ENCODE measurements around the gene SUMO2.

Gene SUMO2

DNA sequence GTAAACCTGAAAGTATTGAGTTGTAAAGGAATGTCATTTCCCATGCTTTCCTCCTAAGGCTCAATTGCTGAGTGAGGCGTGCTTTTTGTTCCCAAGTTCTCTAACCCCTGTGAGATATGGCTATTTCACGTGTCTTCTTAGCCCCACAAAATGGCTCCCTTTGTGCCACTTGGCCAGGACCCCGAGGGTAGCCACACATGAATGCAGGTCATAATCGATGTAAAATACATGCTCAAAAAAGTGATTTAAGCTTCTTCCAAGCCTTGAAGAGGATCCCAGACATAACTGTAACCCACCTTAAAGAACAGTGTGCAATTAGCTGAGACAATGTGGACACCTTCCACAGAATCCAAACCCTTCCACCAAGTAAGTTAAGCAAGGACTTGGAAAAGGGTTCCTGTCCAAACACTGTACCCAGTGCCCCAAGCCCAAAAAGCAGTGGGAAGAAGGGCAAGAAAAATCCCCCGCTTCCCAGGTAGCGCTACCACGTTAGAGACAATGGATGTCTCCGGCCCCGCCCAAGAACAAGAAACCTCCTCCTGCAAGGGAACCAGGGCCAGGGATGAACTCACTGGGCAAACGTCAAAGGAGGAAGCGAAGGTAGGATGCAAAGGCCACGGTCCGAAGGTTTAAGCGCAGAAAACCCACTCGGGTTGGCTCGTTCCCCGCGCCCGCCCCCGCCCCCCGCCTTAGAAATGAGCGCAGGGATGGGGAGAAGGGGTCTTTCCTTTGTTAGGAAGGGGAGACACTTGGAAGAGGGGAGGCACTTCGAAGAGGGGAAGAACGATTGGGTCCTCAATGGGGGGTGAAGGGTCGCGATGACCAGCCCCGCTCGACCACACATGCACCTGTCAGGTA, 29.6 kb downstream of the SUMO2 start (continued):
- TF ChIP-seq, protein P1, sequence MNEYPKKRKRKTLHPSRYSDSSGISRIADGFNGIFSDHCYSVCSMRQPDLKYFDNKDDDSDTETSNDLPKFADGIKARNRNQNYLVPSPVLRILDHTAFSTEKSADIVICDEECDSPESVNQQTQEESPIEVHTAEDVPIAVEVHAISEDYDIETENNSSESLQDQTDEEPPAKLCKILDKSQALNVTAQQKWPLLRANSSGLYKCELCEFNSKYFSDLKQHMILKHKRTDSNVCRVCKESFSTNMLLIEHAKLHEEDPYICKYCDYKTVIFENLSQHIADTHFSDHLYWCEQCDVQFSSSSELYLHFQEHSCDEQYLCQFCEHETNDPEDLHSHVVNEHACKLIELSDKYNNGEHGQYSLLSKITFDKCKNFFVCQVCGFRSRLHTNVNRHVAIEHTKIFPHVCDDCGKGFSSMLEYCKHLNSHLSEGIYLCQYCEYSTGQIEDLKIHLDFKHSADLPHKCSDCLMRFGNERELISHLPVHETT (tag by site-specific recombination; IDR thresholded peaks at IDR 0.05), result no peak
- TF ChIP-seq ZNF629 (tag by site-specific recombination; IDR thresholded peaks at IDR 0.05) (no peak; the same call in 1 of the 2 replicates), ZNF48 (tag by site-specific recombination; IDR thresholded peaks at IDR 0.05) (no peak), ZNF366 (tag by site-specific recombination; conservative IDR thresholded peaks at IDR 0.05) (0 out of 2 replicates have a peak, but pooled peaks have one; percentile 17), ZNF626 (tag by site-specific recombination; IDR thresholded peaks at IDR 0.05) (no peak), TCF7L2 (IDR thresholded peaks at IDR 0.05; ENCODE audit: borderline replicate concordance, low read depth, low read length) (no peak), ZNF792 (tag by site-specific recombination; IDR thresholded peaks at IDR 0.05) (no peak), ZSCAN30 (tag by site-specific recombination; IDR thresholded peaks at IDR 0.05) (no peak), SP7 (tag by site-specific recombination; IDR thresholded peaks at IDR 0.05) (no peak), ZNF600 (tag by site-specific recombination; IDR thresholded peaks at IDR 0.05) (no peak), ZFP37 (tag by site-specific recombination; IDR thresholded peaks at IDR 0.05) (no peak), ZFP69B (tag by site-specific recombination; IDR thresholded peaks at IDR 0.05) (no peak), ZNF140 (tag by site-specific recombination; IDR thresholded peaks at IDR 0.05) (no peak), ZNF585B (tag by site-specific recombination; IDR thresholded peaks at IDR 0.05) (no peak), ZNF510 (tag by site-specific recombination; IDR thresholded peaks at IDR 0.05; ENCODE audit: insufficient replicate concordance) (no peak), SETDB1 (IDR thresholded peaks at IDR 0.05; ENCODE audit: insufficient read length, low read length) (no peak), ZNF175 (tag by site-specific recombination; IDR thresholded peaks at IDR 0.05) (no peak), OSR2 (tag by site-specific recombination; IDR thresholded peaks at IDR 0.05) (peak; percentile 47; the same call in 1 of the 2 replicates), YY2 (tag by site-specific recombination; IDR thresholded peaks at IDR 0.05) (no peak), ZNF776 (tag by site-specific recombination; IDR thresholded peaks at IDR 0.05; ENCODE audit: borderline replicate concordance) (no peak)
- TF ChIP-seq, protein P2, sequence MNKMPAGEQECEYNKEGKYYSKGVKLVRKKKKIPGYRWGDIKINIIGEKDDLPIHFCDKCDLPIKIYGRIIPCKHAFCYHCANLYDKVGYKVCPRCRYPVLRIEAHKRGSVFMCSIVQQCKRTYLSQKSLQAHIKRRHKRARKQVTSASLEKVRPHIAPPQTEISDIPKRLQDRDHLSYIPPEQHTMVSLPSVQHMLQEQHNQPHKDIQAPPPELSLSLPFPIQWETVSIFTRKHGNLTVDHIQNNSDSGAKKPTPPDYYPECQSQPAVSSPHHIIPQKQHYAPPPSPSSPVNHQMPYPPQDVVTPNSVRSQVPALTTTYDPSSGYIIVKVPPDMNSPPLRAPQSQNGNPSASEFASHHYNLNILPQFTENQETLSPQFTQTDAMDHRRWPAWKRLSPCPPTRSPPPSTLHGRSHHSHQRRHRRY (tag by site-specific recombination; IDR thresholded peaks at IDR 0.05), result no peak
- TF ChIP-seq, protein P3, sequence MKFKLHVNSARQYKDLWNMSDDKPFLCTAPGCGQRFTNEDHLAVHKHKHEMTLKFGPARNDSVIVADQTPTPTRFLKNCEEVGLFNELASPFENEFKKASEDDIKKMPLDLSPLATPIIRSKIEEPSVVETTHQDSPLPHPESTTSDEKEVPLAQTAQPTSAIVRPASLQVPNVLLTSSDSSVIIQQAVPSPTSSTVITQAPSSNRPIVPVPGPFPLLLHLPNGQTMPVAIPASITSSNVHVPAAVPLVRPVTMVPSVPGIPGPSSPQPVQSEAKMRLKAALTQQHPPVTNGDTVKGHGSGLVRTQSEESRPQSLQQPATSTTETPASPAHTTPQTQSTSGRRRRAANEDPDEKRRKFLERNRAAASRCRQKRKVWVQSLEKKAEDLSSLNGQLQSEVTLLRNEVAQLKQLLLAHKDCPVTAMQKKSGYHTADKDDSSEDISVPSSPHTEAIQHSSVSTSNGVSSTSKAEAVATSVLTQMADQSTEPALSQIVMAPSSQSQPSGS (tag by site-specific recombination; IDR thresholded peaks at IDR 0.05; ENCODE audit: low read depth), result no peak
- TF ChIP-seq, protein P4, sequence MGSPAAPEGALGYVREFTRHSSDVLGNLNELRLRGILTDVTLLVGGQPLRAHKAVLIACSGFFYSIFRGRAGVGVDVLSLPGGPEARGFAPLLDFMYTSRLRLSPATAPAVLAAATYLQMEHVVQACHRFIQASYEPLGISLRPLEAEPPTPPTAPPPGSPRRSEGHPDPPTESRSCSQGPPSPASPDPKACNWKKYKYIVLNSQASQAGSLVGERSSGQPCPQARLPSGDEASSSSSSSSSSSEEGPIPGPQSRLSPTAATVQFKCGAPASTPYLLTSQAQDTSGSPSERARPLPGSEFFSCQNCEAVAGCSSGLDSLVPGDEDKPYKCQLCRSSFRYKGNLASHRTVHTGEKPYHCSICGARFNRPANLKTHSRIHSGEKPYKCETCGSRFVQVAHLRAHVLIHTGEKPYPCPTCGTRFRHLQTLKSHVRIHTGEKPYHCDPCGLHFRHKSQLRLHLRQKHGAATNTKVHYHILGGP (tag by site-specific recombination; IDR thresholded peaks at IDR 0.05), result no peak
- TF ChIP-seq, protein P5, sequence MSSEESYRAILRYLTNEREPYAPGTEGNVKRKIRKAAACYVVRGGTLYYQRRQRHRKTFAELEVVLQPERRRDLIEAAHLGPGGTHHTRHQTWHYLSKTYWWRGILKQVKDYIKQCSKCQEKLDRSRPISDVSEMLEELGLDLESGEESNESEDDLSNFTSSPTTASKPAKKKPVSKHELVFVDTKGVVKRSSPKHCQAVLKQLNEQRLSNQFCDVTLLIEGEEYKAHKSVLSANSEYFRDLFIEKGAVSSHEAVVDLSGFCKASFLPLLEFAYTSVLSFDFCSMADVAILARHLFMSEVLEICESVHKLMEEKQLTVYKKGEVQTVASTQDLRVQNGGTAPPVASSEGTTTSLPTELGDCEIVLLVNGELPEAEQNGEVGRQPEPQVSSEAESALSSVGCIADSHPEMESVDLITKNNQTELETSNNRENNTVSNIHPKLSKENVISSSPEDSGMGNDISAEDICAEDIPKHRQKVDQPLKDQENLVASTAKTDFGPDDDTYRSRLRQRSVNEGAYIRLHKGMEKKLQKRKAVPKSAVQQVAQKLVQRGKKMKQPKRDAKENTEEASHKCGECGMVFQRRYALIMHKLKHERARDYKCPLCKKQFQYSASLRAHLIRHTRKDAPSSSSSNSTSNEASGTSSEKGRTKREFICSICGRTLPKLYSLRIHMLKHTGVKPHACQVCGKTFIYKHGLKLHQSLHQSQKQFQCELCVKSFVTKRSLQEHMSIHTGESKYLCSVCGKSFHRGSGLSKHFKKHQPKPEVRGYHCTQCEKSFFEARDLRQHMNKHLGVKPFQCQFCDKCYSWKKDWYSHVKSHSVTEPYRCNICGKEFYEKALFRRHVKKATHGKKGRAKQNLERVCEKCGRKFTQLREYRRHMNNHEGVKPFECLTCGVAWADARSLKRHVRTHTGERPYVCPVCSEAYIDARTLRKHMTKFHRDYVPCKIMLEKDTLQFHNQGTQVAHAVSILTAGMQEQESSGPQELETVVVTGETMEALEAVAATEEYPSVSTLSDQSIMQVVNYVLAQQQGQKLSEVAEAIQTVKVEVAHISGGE (tag by site-specific recombination; conservative IDR thresholded peaks at IDR 0.05; ENCODE audit: low read depth), result 0 out of 2 replicates have a peak, but pooled peaks have one; percentile 29
- TF ChIP-seq, protein P6, sequence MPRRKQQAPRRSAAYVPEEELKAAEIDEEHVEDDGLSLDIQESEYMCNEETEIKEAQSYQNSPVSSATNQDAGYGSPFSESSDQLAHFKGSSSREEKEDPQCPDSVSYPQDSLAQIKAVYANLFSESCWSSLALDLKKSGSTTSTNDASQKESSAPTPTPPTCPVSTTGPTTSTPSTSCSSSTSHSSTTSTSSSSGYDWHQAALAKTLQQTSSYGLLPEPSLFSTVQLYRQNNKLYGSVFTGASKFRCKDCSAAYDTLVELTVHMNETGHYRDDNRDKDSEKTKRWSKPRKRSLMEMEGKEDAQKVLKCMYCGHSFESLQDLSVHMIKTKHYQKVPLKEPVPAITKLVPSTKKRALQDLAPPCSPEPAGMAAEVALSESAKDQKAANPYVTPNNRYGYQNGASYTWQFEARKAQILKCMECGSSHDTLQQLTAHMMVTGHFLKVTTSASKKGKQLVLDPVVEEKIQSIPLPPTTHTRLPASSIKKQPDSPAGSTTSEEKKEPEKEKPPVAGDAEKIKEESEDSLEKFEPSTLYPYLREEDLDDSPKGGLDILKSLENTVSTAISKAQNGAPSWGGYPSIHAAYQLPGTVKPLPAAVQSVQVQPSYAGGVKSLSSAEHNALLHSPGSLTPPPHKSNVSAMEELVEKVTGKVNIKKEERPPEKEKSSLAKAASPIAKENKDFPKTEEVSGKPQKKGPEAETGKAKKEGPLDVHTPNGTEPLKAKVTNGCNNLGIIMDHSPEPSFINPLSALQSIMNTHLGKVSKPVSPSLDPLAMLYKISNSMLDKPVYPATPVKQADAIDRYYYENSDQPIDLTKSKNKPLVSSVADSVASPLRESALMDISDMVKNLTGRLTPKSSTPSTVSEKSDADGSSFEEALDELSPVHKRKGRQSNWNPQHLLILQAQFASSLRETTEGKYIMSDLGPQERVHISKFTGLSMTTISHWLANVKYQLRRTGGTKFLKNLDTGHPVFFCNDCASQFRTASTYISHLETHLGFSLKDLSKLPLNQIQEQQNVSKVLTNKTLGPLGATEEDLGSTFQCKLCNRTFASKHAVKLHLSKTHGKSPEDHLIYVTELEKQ (tag by site-specific recombination; IDR thresholded peaks at IDR 0.05; ENCODE audit: borderline replicate concordance), result no peak
- TF ChIP-seq, protein P7, sequence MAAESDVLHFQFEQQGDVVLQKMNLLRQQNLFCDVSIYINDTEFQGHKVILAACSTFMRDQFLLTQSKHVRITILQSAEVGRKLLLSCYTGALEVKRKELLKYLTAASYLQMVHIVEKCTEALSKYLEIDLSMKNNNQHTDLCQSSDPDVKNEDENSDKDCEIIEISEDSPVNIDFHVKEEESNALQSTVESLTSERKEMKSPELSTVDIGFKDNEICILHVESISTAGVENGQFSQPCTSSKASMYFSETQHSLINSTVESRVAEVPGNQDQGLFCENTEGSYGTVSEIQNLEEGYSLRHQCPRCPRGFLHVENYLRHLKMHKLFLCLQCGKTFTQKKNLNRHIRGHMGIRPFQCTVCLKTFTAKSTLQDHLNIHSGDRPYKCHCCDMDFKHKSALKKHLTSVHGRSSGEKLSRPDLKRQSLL (tag by site-specific recombination; IDR thresholded peaks at IDR 0.05), result no peak
